OCI-LY1 (cell line): ENCODE data around the gene CANT1.

Experiments
- EZH2 ChIP-seq: fragments of 200-600 bp; sonication (generic), shearing (Covaris generic); IDR thresholded peaks from 2 replicates; pipeline ENCODE4 v1.8.0; 2017; ENCODE audit warnings: borderline replicate concordance, mixed run types, mild to moderate bottlenecking, antibody characterized with exemption, low read length, moderate library complexity, mixed read lengths
- TF ChIP-seq, protein P1 (sequence below): fragments of 200-600 bp; sonication (generic), shearing (Covaris generic); IDR thresholded peaks from 2 replicates; pipeline ENCODE4 v1.5.1; 2017; ENCODE audit warnings: mild to moderate bottlenecking, antibody characterized with exemption, low read length, moderate library complexity, mixed read lengths

DNA sequence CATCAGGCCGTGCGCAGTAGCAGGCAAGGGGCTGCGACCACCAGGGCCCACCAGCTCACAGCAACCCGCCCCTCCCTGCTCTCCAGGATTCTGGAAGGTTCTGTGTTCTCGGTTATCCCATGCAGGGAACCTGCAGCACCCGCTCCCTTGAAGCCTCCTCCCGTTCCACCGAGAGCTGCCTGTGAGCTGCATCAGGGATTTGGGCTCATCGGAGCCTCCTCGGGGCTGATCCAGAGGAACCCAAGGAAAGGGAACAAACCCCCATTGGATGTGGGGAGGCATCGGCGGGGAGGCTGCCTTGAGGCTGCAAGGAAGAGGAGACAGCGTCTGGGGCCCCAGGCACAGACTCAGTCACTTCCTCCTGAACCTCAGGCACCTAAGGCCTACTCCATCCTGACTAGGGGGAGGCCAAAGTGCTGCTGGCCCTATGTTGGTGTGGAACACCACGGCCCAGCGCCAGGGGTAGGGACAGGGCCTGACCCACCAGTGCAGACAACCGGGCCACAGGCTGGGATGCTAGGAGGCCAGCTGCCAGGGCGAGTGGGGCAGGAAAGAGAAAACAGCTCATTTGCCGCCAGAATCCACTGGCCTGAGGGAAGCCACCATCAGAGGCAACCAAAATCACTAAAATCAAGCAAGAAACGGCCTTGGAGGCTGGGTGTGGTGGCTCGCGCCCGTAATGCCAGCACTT, 15.4 kb downstream of the CANT1 start:
- TF ChIP-seq, protein P1, sequence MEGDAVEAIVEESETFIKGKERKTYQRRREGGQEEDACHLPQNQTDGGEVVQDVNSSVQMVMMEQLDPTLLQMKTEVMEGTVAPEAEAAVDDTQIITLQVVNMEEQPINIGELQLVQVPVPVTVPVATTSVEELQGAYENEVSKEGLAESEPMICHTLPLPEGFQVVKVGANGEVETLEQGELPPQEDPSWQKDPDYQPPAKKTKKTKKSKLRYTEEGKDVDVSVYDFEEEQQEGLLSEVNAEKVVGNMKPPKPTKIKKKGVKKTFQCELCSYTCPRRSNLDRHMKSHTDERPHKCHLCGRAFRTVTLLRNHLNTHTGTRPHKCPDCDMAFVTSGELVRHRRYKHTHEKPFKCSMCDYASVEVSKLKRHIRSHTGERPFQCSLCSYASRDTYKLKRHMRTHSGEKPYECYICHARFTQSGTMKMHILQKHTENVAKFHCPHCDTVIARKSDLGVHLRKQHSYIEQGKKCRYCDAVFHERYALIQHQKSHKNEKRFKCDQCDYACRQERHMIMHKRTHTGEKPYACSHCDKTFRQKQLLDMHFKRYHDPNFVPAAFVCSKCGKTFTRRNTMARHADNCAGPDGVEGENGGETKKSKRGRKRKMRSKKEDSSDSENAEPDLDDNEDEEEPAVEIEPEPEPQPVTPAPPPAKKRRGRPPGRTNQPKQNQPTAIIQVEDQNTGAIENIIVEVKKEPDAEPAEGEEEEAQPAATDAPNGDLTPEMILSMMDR: no peak
- TF ChIP-seq EZH2: no peak
